ENCODE results near the gene SLC44A3.

DNA sequence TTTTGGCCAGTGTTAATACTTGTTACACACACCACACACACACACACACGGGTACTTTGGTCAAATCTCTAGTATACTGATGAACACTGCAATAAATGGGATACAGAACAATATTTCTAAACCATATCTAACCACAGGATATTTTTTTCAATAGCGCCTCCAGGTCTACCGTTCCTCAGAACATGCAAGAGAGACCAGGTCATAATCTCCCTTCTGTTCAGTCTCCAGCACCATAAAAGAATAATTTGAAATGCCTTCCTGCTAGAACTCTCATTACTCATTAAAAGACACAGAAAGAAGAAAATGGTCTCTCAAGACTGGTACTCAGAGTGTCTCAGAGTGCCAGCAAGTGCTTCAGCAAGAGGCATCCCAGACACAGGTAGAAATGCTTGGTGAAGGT lies 11.5 kb upstream of the SLC44A3 start:
- TF ChIP-seq, protein P1, sequence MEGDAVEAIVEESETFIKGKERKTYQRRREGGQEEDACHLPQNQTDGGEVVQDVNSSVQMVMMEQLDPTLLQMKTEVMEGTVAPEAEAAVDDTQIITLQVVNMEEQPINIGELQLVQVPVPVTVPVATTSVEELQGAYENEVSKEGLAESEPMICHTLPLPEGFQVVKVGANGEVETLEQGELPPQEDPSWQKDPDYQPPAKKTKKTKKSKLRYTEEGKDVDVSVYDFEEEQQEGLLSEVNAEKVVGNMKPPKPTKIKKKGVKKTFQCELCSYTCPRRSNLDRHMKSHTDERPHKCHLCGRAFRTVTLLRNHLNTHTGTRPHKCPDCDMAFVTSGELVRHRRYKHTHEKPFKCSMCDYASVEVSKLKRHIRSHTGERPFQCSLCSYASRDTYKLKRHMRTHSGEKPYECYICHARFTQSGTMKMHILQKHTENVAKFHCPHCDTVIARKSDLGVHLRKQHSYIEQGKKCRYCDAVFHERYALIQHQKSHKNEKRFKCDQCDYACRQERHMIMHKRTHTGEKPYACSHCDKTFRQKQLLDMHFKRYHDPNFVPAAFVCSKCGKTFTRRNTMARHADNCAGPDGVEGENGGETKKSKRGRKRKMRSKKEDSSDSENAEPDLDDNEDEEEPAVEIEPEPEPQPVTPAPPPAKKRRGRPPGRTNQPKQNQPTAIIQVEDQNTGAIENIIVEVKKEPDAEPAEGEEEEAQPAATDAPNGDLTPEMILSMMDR (IDR thresholded peaks at IDR 0.05; ENCODE audit: poor library complexity, severe bottlenecking) = no peak
- TF ChIP-seq POLR2AphosphoS5 (IDR thresholded peaks at IDR 0.05) (no peak), MXI1 (conservative IDR thresholded peaks at IDR 0.05; ENCODE audit: poor library complexity, severe bottlenecking) (no peak), EP300 (conservative IDR thresholded peaks at IDR 0.05; ENCODE audit: poor library complexity, severe bottlenecking) (no peak), EZH2 (IDR thresholded peaks at IDR 0.05; ENCODE audit: borderline replicate concordance, insufficient read depth, low read length, poor library complexity, severe bottlenecking) (no peak), TAF1 (IDR thresholded peaks at IDR 0.05; ENCODE audit: low read depth) (no peak), RAD21 (conservative IDR thresholded peaks at IDR 0.05) (no peak), SMC3 (conservative IDR thresholded peaks at IDR 0.05; ENCODE audit: poor library complexity) (no peak)
- TF ChIP-seq, protein P2, sequence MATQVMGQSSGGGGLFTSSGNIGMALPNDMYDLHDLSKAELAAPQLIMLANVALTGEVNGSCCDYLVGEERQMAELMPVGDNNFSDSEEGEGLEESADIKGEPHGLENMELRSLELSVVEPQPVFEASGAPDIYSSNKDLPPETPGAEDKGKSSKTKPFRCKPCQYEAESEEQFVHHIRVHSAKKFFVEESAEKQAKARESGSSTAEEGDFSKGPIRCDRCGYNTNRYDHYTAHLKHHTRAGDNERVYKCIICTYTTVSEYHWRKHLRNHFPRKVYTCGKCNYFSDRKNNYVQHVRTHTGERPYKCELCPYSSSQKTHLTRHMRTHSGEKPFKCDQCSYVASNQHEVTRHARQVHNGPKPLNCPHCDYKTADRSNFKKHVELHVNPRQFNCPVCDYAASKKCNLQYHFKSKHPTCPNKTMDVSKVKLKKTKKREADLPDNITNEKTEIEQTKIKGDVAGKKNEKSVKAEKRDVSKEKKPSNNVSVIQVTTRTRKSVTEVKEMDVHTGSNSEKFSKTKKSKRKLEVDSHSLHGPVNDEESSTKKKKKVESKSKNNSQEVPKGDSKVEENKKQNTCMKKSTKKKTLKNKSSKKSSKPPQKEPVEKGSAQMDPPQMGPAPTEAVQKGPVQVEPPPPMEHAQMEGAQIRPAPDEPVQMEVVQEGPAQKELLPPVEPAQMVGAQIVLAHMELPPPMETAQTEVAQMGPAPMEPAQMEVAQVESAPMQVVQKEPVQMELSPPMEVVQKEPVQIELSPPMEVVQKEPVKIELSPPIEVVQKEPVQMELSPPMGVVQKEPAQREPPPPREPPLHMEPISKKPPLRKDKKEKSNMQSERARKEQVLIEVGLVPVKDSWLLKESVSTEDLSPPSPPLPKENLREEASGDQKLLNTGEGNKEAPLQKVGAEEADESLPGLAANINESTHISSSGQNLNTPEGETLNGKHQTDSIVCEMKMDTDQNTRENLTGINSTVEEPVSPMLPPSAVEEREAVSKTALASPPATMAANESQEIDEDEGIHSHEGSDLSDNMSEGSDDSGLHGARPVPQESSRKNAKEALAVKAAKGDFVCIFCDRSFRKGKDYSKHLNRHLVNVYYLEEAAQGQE (IDR thresholded peaks at IDR 0.05; ENCODE audit: borderline replicate concordance) = no peak
